Panc1 (cell line): ENCODE results near the gene CFAP141.

Source experiments
- CTCF ChIP-seq: fragments of 450-650 bp; IDR thresholded peaks from 2 replicates; pipeline ENCODE4 v1.5.1; 2017; ENCODE audit warnings: mild to moderate bottlenecking
- POLR2AphosphoS5 ChIP-seq: IDR thresholded peaks from 2 replicates; pipeline ENCODE4 v1.6.1; 2012; ENCODE audit warnings: mild to moderate bottlenecking, low read depth, low read length, moderate library complexity

DNA sequence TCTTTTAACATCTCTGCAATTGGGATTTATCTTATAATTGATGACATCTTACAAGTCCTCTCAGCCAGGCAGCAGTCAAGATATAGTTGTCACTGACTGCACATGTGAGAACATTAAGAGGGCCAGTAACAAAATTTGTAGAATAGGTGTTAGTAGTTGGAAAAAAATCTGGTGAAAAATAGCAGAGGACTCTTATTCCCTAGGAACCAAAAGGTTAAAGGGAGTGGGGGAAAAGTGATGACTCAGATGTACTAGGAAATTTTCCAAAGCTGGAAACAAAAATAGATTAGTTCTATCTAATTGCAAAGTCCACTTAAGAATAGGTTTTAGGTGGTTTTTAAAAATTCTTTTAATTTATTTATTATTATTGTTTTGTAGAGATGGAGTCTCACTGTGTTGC, 54.8 kb downstream of the CFAP141 start:
- TF ChIP-seq POLR2AphosphoS5, result no peak
- no peak for TF ChIP-seq CTCF
